Neutrophil (primary cell): ENCODE data around the gene ENDOV.

Experiments
- H3K27ac ChIP-seq: fragments of 200-600 bp; sonication (generic); 2 replicates; pipeline ENCODE4 v1.5.1; 2016; ENCODE audit warnings: mild to moderate bottlenecking, moderate library complexity
- H3K27me3 ChIP-seq: fragments of 200-600 bp; sonication (generic); 2 replicates; pipeline ENCODE4 v1.6.0; 2016; ENCODE audit warnings: mild to moderate bottlenecking
- H3K36me3 ChIP-seq: fragments of 200-600 bp; sonication (generic); 2 replicates; pipeline ENCODE4 v1.5.1; 2017
- H3K4me1 ChIP-seq, 2 experiments: fragments of 200-600 bp in 1 of 2; sonication (generic) in 1 of 2; 1 replicate in 1 of 2; 2 replicates in 1 of 2; pipeline versions ENCODE4 v1.5.1 to v1.6.1; 2013 to 2016; ENCODE audit warnings: low read depth in 1 of 2, low read length in 1 of 2, mild to moderate bottlenecking in 1 of 2, moderate library complexity in 1 of 2; ENCODE audit not compliant: control insufficient read depth in 1 of 2, insufficient read depth in 1 of 2
- H3K4me3 ChIP-seq, 2 experiments: fragments of 200-600 bp in 1 of 2; sonication (generic) in 1 of 2; 1 replicate in 1 of 2; 2 replicates in 1 of 2; pipeline ENCODE4 v1.5.1; 2013 to 2016; ENCODE audit warnings: low read depth in 1 of 2, low read length in 1 of 2, mild to moderate bottlenecking in 1 of 2, moderate library complexity in 1 of 2
- H3K9me3 ChIP-seq: fragments of 200-600 bp; sonication (generic); 2 replicates; pipeline ENCODE4 v1.5.1; 2016
- TF ChIP-seq, protein P1 (sequence below): fragments of 200-600 bp; sonication (generic); IDR thresholded peaks from 2 replicates; pipeline ENCODE4 v1.5.1; 2016; ENCODE audit warnings: antibody characterized with exemption

The ENDOV gene

DNA sequence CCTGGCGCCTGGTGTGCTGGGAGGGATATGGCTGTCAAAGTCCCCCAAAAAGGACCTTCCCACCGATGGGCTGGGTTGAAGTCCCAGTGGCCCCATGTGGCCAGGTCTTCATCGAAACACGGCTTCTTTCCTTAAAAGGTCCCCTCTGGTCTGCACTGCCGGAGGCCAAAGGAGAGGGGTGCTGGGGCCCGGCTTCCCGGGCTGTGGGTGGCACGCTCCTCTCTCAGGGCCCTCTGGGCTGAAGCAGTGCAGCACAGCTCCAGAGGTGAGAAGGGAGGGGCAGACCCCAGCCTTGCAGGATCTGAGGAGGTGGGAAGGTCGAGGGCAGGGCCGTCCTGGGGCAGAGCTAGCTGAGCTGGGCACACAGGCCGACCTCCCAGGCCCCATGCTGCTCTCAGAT lies 54.7 kb downstream of the ENDOV start:
- Histone ChIP-seq H3K4me1 (no peaks in the 10 kb centered on the region), H3K27me3 (peaks cover 100% of the 10 kb centered on the region), H3K9me3 (no peaks in the 10 kb centered on the region), H3K4me3 (no peak overlapping the region), H3K36me3 (no peaks in the 10 kb centered on the region), H3K27ac (no peak overlapping the region)
- TF ChIP-seq, protein P1, sequence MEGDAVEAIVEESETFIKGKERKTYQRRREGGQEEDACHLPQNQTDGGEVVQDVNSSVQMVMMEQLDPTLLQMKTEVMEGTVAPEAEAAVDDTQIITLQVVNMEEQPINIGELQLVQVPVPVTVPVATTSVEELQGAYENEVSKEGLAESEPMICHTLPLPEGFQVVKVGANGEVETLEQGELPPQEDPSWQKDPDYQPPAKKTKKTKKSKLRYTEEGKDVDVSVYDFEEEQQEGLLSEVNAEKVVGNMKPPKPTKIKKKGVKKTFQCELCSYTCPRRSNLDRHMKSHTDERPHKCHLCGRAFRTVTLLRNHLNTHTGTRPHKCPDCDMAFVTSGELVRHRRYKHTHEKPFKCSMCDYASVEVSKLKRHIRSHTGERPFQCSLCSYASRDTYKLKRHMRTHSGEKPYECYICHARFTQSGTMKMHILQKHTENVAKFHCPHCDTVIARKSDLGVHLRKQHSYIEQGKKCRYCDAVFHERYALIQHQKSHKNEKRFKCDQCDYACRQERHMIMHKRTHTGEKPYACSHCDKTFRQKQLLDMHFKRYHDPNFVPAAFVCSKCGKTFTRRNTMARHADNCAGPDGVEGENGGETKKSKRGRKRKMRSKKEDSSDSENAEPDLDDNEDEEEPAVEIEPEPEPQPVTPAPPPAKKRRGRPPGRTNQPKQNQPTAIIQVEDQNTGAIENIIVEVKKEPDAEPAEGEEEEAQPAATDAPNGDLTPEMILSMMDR, result no peak

GRCh38 chr17:80470603-80471002 lies 55.6 kb downstream of the ENDOV start:
- H3K9me3 ChIP-seq, result no peaks in the 10 kb centered on the region
- no peaks in the 10 kb centered on the region for H3K4me1 ChIP-seq
- no peak overlapping the region for H3K4me3 ChIP-seq
- no peaks in the 10 kb centered on the region for H3K36me3 ChIP-seq
- TF ChIP-seq, protein P1, result no peak
- H3K27ac ChIP-seq, result no peak overlapping the region
- peaks cover 100% of the 10 kb centered on the region for H3K27me3 ChIP-seq

GRCh38 chr17:80471922-80472321 lies 57.0 kb downstream of the ENDOV start:
- H3K9me3 ChIP-seq, result no peaks in the 10 kb centered on the region
- H3K27me3 ChIP-seq, result peaks cover 100% of the 10 kb centered on the region
- H3K4me3 ChIP-seq, result no peak overlapping the region
- H3K4me1 ChIP-seq, result peaks cover 3 to 5% of the 10 kb centered on the region in 2 experiments
- TF ChIP-seq, protein P1, result no peak
- no peak overlapping the region for H3K27ac ChIP-seq
- no peaks in the 10 kb centered on the region for H3K36me3 ChIP-seq

GRCh38 chr17:80472996-80473395 lies 58.0 kb downstream of the ENDOV start:
- TF ChIP-seq, protein P1, result no peak
- no peaks in the 10 kb centered on the region for H3K36me3 ChIP-seq
- H3K27ac ChIP-seq, result no peak overlapping the region
- peaks cover 100% of the 10 kb centered on the region for H3K27me3 ChIP-seq
- H3K4me1 ChIP-seq, result peaks cover 3 to 14% of the 10 kb centered on the region in 2 experiments
- H3K9me3 ChIP-seq, result no peaks in the 10 kb centered on the region
- H3K4me3 ChIP-seq, result no peak overlapping the region

- H3K36me3 ChIP-seq, result no peaks in the 10 kb centered on the region
- H3K9me3 ChIP-seq, result no peaks in the 10 kb centered on the region
- no peak overlapping the region for H3K4me3 ChIP-seq
- H3K27me3 ChIP-seq, result peaks cover 100% of the 10 kb centered on the region
- peaks cover 3 to 19% of the 10 kb centered on the region in 2 experiments for H3K4me1 ChIP-seq
- H3K27ac ChIP-seq, result no peak overlapping the region
- TF ChIP-seq, protein P1, result no peak
Observed at GRCh38 chr17:80473701-80474100, 58.7 kb downstream of the ENDOV start.
